ENCODE results near the gene NCKAP5.

NCKAP5 gene

GRCh38 chr2:133532919-133533318 is 35.3 kb downstream of the NCKAP5 start:
- no peak for DNase-seq (ENCODE audit: low read depth in 1 of 2, low spot score in 1 of 2)

DNA sequence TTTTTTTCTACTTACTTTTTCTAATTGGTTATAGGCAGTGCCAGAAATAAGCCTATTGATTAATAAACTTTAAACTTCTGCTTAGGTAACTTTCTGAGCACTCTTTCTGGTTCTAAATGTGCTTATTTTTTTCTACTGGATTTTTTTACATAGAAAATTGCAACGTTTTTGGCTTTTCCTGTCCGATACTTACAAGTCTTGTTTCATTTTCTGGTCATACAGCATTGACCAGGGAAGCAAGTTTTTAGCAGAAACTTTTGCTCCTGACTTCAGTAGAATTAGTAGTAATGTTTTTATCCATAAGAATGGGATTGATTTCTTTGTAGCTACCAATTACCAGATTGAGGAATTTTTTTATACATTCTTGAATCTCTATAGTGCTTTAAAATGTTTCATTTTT is 36.9 kb downstream of the NCKAP5 start:
- H3K27me3 ChIP-seq (ENCODE audit: insufficient read depth, poor library complexity, severe bottlenecking): no peaks in the 10 kb centered on the region
- TF ChIP-seq GABPA (IDR thresholded peaks at IDR 0.05; ENCODE audit: low read depth) (no peak), REST (IDR thresholded peaks at IDR 0.05; ENCODE audit: insufficient replicate concordance, low read depth) (no peak), POLR2AphosphoS5 (IDR thresholded peaks at IDR 0.05; ENCODE audit: low read depth) (no peak), SPI1 (IDR thresholded peaks at IDR 0.05; ENCODE audit: borderline replicate concordance, low read depth) (no peak)
- TF ChIP-seq, protein P1, sequence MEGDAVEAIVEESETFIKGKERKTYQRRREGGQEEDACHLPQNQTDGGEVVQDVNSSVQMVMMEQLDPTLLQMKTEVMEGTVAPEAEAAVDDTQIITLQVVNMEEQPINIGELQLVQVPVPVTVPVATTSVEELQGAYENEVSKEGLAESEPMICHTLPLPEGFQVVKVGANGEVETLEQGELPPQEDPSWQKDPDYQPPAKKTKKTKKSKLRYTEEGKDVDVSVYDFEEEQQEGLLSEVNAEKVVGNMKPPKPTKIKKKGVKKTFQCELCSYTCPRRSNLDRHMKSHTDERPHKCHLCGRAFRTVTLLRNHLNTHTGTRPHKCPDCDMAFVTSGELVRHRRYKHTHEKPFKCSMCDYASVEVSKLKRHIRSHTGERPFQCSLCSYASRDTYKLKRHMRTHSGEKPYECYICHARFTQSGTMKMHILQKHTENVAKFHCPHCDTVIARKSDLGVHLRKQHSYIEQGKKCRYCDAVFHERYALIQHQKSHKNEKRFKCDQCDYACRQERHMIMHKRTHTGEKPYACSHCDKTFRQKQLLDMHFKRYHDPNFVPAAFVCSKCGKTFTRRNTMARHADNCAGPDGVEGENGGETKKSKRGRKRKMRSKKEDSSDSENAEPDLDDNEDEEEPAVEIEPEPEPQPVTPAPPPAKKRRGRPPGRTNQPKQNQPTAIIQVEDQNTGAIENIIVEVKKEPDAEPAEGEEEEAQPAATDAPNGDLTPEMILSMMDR (IDR thresholded peaks at IDR 0.05; ENCODE audit: insufficient read depth, low read length): no peak
- no peak overlapping the region for H3K27ac ChIP-seq (replicated peaks)
- DNase-seq (ENCODE audit: low read depth in 1 of 2, low spot score in 1 of 2): no peak
- no peak overlapping the region for H3K4me3 ChIP-seq (replicated peaks; ENCODE audit: insufficient read depth, low read length)

More at GRCh38 chr2:133532919-133533318, 35.3 kb downstream of the NCKAP5 start:
- Histone ChIP-seq H3K27ac (replicated peaks) (no peak overlapping the region), H3K4me3 (replicated peaks; ENCODE audit: insufficient read depth, low read length) (no peak overlapping the region), H3K27me3 (ENCODE audit: insufficient read depth, poor library complexity, severe bottlenecking) (no peaks in the 10 kb centered on the region)
- TF ChIP-seq GABPA (IDR thresholded peaks at IDR 0.05; ENCODE audit: low read depth) (no peak), POLR2AphosphoS5 (IDR thresholded peaks at IDR 0.05; ENCODE audit: low read depth) (no peak), REST (IDR thresholded peaks at IDR 0.05; ENCODE audit: insufficient replicate concordance, low read depth) (no peak), SPI1 (IDR thresholded peaks at IDR 0.05; ENCODE audit: borderline replicate concordance, low read depth) (no peak)
- TF ChIP-seq, protein P1 (IDR thresholded peaks at IDR 0.05; ENCODE audit: insufficient read depth, low read length): no peak

- TF ChIP-seq GABPA (IDR thresholded peaks at IDR 0.05; ENCODE audit: low read depth) (no peak), SPI1 (IDR thresholded peaks at IDR 0.05; ENCODE audit: borderline replicate concordance, low read depth) (no peak), REST (IDR thresholded peaks at IDR 0.05; ENCODE audit: insufficient replicate concordance, low read depth) (no peak), POLR2AphosphoS5 (IDR thresholded peaks at IDR 0.05; ENCODE audit: low read depth) (no peak)
- no peak for DNase-seq (ENCODE audit: low read depth in 1 of 2, low spot score in 1 of 2)
- no peak overlapping the region for H3K4me3 ChIP-seq (replicated peaks; ENCODE audit: insufficient read depth, low read length)
- no peak overlapping the region for H3K27ac ChIP-seq (replicated peaks)
- no peaks in the 10 kb centered on the region for H3K27me3 ChIP-seq (ENCODE audit: insufficient read depth, poor library complexity, severe bottlenecking)
These were observed 37.6 kb downstream of the NCKAP5 start for GRCh38 chr2:133530645-133531044.

Measured in HL-60 (cell line).